ENCODE data around the gene CYTH3. TPM values are rescaled to one million over a fixed set of nuclear protein-coding genes. Genes with fewer than 3 reads are reported as not detected.

The CYTH3 gene
- total and polyA plus RNA-seq, 9 of the 15 experiments (the other 6 are each of a cell fraction or from before 2014, with no cell fraction given) = 0.25 to 15.2 (median 11.4) TPM

- FAIRE-seq = no peak
- no peak overlapping the region for H2AFZ ChIP-seq (ENCODE audit: low read depth, low read length)
- no peak for DNase-seq (ENCODE audit: extremely low read depth in 1 of 4, low spot score in 3 of 4)
- intact Hi-C loops (cut with micrococcal nuclease) = no loop called here
- no peak for ATAC-seq
- H3K9me1 ChIP-seq (ENCODE audit: control insufficient read depth, insufficient read depth, low read length) = no peaks in the 10 kb centered on the region
- no peak overlapping the region for H3K4me2 ChIP-seq (ENCODE audit: insufficient read depth, low read length)
- TF ChIP-seq MNT (conservative IDR thresholded peaks at IDR 0.05) (no peak), POLR2AphosphoS5 (IDR thresholded peaks at IDR 0.05; ENCODE audit: control insufficient read depth, insufficient read depth, low read depth, low read length) (no peak), GABPB1 (CRISPR knock-in tag; IDR thresholded peaks at IDR 0.05) (no peak), MIER1 (IDR thresholded peaks at IDR 0.05; ENCODE audit: low read depth) (no peak), ETV1 (tag; conservative IDR thresholded peaks at IDR 0.05; ENCODE audit: low read depth) (no peak), ID3 (CRISPR knock-in tag; IDR thresholded peaks at IDR 0.05) (no peak), ID3 (tag; IDR thresholded peaks at IDR 0.05) (no peak), ILF3 (IDR thresholded peaks at IDR 0.05; ENCODE audit: borderline replicate concordance) (no peak), HES1 (IDR thresholded peaks at IDR 0.05; ENCODE audit: low read depth) (0 out of 2 replicates have a peak, but pooled peaks have one; percentile 27)
- no peaks in the 10 kb centered on the region for H3K79me2 ChIP-seq (ENCODE audit: control insufficient read depth, insufficient read depth, low read length)
- H4K20me1 ChIP-seq (replicated peaks; ENCODE audit: control insufficient read depth, insufficient read depth, low read length) = 0 out of 2 replicates have a peak, but pooled peaks cover 8% of the 10 kb centered on the region
- POLR2A ChIA-PET = interaction anchor here (0.6 to 1.4 kb wide), 2 partner anchors 21 to 153 kb away, joined by 3 read pairs; partner anchors contain the start of genes AIMP2 and PMS2
- in situ Hi-C loops (cut with MboI) = no loop called here
- no peak overlapping the region for H3K9ac ChIP-seq (ENCODE audit: insufficient read depth in 1 of 2, low read depth in 2 of 2, low read length in 2 of 2)
- no peak overlapping the region for H3K27ac ChIP-seq (ENCODE audit: extremely low read depth, low read depth, low read length)
- no peaks in the 10 kb centered on the region for H3K9me3 ChIP-seq (replicated peaks; ENCODE audit: control insufficient read depth, insufficient read depth, low read depth, low read length)
- no TSS peak for BruUV-seq (replicated peaks)
- CTCF ChIA-PET (ENCODE audit: low intra/inter-chr PET ratio) = interaction anchor here (1.1 kb wide), 1 partner anchor 165 kb away, joined by 3 read pairs; no protein-coding TSS in a partner anchor
- no peaks in the 10 kb centered on the region for H3K27me3 ChIP-seq (ENCODE audit: control insufficient read depth in 2 of 2, insufficient read depth in 2 of 2, low read length in 2 of 2)
- H3K4me1 ChIP-seq (replicated peaks in 1 of 2; ENCODE audit: control insufficient read depth in 2 of 2, insufficient read depth in 2 of 2, low read length in 2 of 2) = peaks cover 0 to 11% of the 10 kb centered on the region in 2 experiments; a peak in 1 of 5 replicates
- WGBS (ENCODE audit: insufficient coverage, low coverage, missing lambda C conversion rate) = 78% methylated on average over 15 of the region's 15 CpGs
- no peak overlapping the region for H3K4me3 ChIP-seq
- peaks cover 79% of the 10 kb centered on the region; the same call in 2 of the 3 replicates for H3K36me3 ChIP-seq (ENCODE audit: control insufficient read depth, insufficient read depth, low read length)
These were observed 110.7 kb downstream of the CYTH3 start for GRCh38 chr7:6161463-6162330.

Data from K562 (cell line).